ENCODE results near the gene ARPC1B.
"Not testable (repeated sequence)": the region's sequence is repeated elsewhere in the genome, so short reads cannot be mapped to it uniquely, and the experiment has no call there.

ARPC1B gene

DNA sequence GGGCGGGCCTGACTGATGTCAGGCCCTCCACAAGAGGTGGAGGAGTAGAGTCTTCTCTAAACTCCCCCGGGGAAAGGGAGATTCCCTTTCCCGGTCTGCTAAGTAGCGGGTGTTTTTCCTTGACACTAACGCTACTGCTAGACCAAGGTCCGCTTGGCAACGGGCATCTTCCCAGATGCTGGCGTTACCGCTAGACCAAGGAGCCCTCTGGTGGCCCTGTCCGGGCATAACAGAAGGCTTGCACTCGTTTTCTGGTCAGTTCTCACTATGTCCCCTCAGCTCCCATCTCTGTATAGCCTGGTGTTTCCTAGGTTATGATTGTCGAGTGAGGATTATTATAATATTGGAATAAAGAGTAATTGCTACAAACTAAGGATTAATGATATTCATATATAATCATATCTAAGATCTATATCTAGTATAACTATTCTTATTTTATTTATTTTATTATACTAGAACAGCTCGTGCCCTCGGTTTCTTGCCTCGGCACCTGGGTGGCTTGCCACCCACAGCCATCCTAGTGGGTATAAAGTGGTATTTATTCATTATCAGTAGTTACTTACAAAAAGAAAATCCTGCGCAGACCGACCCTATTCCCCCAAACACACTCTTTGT lies 41.1 kb downstream of the ARPC1B start:
- not testable (repeated sequence) for DNase-seq

DNA sequence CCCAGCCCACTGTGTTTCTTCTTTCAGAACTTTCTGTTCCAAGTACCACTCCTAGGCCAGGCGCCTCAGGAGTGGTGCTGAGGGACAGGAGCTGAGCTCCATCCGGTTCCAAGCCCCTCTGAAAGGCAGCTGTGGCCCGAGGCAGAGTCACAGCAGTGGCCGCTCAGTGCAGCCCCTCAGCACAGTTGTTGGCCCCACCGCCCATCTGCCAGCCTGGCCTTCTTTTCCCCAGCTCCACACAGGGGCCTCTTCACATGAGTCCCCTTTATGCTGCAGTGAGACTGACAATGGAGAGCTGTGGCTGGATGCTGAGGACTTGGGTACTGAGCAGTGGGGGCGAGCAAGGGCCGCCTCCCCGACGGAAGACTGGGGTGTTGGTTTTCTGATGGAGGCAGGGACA lies 43.7 kb downstream of the ARPC1B start:
- DNase-seq = no peak

GRCh38 chr7:99419323-99420021 lies 44.9 kb downstream of the ARPC1B start:
- no peak for DNase-seq

GRCh38 chr7:99420213-99420612 lies 45.7 kb downstream of the ARPC1B start:
- DNase-seq = no peak

DNA sequence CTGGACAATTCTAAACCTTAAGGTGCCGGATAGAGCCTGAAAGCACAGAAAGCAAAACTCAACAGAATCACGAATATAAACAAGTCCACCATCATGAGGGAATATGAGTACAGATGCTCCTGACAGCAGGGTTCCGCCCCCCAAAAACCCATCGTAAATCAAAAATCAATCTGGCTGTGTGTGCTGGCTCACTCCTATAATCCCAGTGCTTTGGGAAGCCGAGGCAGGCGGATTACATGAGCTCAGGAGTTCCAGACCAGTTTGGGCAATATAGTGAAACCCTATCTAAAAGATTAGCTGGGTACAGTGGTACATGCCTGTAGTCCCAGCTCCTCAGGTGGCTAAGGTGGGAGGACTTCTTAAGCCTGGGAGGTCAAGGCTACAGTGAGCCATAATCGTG lies 46.5 kb downstream of the ARPC1B start:
- no peak for DNase-seq

DNA sequence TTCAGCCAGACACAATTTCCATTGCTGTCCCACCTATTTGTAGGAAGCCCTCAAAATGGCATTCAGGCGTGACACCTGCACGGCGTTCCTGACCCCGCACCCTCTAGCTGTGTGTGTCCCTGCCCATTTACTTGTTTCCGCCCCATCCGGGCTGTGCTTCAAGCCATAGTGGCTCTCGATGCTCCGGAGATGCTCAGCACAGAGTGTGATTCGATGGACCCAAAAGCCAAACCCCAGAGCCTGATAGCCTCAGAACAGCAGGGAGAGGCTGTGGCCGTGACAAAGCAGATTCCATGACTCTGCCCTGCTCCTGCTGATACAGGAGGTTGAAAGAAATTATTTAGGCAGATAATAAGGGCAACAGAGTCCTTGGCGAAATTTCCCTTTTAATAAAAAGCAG lies 47.7 kb downstream of the ARPC1B start:
- DNase-seq = no peak

DNA sequence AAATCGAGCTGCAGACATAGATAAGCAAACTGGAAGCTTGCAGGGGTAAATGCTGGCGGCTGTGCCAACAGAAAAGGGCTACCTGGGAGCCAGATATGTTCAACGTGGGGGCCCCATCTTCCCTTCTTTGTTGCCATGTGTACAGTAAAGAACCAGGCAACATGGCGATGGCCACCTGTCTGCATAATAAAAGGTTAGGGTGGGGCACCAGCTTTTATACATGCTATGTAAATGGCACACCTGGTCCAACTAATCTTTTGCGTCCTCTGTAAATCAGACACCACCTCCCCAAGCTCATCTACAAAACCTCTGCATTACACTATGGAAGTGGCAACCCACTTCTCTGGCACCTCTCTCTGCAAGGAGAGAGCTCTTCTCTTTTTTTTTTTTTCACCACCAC lies 48.1 kb downstream of the ARPC1B start:
- DNase-seq = no peak

GRCh38 chr7:99424932-99425730 lies 50.6 kb downstream of the ARPC1B start:
- DNase-seq = no peak

DNA sequence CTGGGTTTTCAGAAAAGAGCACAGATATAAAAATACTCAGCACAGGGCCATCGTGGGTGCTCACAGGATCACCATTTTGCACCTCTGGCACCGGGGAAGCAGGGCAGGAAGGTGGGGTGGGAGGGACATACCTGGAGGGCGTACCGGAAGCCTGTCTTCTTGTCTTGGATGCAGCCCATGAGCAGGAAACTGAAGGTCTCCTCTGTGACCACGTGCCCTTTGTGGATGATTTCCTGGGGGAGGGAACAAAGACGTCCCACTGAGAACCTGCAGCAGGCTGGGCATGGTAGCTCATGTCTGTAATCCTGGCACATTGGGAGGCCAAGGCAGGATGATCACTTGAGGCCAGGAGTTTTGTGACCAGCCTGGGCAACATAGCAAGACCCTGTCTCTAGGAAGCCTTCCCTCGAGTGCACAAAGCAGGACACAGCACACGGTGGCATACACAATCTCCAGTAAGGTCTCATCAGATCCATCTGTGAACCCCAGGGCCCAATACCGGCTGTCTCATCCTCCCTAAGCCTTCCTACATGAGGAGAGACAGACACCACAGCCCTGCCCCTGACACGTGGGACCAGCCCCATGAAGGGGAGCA lies 54.5 kb downstream of the ARPC1B start:
- no peak for DNase-seq

DNA sequence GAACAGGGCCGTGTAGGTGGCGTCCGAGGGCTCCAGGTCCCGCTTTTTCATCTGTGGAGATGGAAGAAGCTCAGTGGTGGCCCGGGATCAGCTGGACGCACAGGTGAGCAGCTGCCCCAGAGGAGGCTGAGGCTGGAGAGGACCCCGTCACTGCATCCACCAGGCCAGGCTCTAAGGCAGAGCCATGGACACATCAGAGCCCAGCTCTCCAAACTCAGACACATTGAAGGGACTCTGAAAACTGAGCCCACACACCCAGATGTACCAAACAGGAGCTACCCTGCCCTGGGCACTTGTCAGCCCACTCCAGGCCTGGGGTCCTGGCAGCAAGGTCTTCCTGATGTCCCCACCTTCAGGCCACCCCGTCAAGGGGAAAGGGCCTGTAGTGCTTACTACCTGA lies 55.2 kb downstream of the ARPC1B start:
- DNase-seq = no peak

DNA sequence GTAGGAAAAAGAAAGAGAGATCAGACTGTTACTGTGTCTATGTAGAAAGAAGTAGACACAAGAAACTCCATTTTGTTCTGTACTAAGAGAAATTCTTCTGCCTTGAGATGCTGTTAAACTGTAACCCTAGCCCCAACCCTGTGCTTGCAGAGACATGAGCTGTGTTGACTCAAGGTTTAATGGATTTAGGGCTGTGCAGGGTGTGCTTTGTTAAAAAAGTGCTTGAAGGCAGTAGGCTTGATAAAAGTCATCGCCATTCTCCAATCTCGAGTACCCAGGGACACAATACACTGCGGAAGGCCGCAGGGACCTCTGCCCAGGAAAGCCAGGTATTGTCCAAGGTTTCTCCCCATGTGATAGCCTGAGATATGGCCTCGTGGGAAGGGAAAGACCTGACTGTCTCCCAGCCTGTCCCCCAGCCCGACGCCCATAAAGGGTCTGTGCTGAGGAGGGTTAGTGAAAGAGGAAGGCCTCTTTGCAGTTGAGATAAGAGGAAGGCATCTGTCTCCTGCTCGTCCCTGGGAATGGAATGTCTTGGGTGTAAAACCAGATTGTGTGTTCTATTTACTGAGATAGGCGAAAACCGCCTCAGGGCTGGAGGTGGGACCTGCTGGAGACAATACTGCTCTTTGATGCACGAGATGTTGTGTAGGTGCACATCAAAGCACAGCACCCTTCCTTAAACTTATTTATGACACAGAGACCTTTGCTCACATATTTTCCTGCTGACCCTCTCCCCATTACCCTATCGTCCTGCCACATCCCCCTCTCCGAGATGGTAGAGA lies 57.4 kb downstream of the ARPC1B start:
- not testable (repeated sequence) for DNase-seq

- DNase-seq = no peak
Observed at GRCh38 chr7:99433158-99433557, 58.6 kb downstream of the ARPC1B start.

GRCh38 chr7:99437946-99438572 lies 63.5 kb downstream of the ARPC1B start:
- DNase-seq = no peak

- DNase-seq = peak; percentile 87
Observed at GRCh38 chr7:99438573-99439480, 64.3 kb downstream of the ARPC1B start, which contains the start of the genes CPSF4 and PTCD1. Gene CPSF4 (plus strand): TSS chr7:99438943. CDS start chr7:99439083, 140 bp downstream. Gene PTCD1 (minus strand): TSS chr7:99438798. CDS start chr7:99435242, 3,556 bp downstream.

GRCh38 chr7:99440195-99440594 lies 65.7 kb downstream of the ARPC1B start:
- no peak for DNase-seq

All from NCI-H1048 (cell line).